ENCODE data around the gene ZSCAN5A. TPM values are rescaled to one million over a fixed set of nuclear protein-coding genes. Genes with fewer than 3 reads are reported as not detected.
"Not testable (repeated sequence)": the region's sequence is repeated elsewhere in the genome, so short reads cannot be mapped to it uniquely, and the experiment has no call there.

The ZSCAN5A gene
- total RNA-seq, 2 donors from 2014 or later = 7.3 to 11.9 TPM

DNA sequence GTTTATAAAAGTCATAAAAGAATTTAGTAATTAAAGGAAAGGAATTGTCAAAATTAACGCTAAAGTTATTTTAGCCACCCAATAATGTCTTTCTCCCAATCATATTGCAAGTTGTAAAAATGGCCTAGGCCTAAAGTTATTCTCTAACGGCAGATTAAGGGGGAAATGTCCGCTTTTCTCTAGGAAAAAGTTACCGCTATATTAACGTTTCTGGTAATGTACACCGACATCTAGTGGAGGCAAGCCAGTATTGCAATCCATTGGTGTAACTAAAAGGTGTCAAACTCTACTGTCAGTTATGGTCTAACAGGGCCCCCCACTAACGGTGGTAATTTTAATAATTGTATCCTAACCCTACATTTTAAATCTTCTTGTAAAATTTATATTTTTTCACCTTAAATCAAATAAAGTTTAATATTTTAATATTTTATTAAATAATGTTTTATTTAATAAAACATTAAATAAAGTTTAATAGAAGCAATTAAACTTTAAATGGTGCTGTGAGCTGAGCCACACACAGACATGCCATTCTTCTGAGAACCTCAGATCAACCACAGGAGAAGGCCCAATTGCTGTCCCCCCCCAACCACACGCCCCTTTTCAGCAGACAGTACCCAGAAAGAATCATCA is 35.9 kb upstream of the ZSCAN5A start:
- H3K4me3 ChIP-seq = no peak overlapping the region

DNA sequence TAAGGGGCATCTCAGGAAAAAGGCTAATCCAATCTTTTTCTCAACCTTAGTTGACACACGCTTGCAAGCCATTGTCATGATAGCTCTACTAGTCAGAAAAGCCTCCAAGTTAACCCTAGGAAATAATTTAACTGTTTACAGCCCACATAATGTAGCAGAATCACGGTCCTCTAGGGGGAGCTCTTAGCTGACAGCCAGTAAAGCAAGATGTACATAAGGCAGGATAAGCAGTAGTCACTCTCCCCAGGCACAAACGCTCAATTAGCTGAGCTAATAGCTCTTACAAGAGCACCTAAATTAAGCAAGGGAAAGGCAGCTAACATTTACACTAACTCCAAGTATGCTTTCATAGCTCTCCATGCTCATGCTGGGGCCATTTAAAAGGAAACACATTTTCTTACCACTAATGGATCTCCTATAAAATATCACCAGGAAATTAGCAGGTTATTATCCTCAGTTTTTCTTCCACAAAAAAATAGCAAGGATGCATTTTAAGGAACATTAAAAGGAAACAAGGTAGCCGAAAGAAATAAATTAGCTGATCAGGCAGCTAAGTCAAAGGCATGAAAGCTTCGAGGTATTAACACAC is 33.7 kb upstream of the ZSCAN5A start:
- TF ChIP-seq, protein P1, sequence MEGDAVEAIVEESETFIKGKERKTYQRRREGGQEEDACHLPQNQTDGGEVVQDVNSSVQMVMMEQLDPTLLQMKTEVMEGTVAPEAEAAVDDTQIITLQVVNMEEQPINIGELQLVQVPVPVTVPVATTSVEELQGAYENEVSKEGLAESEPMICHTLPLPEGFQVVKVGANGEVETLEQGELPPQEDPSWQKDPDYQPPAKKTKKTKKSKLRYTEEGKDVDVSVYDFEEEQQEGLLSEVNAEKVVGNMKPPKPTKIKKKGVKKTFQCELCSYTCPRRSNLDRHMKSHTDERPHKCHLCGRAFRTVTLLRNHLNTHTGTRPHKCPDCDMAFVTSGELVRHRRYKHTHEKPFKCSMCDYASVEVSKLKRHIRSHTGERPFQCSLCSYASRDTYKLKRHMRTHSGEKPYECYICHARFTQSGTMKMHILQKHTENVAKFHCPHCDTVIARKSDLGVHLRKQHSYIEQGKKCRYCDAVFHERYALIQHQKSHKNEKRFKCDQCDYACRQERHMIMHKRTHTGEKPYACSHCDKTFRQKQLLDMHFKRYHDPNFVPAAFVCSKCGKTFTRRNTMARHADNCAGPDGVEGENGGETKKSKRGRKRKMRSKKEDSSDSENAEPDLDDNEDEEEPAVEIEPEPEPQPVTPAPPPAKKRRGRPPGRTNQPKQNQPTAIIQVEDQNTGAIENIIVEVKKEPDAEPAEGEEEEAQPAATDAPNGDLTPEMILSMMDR (IDR thresholded peaks at IDR 0.05) = no peak
- DNase-seq (ENCODE audit: low spot score) (no peak), ATAC-seq (ENCODE audit: insufficient number of reproducible peaks, low FRiP score, low read depth) (no peak)
- no peaks in the 10 kb centered on the region for H3K27me3 ChIP-seq (replicated peaks; ENCODE audit: insufficient read depth)
- H3K9me3 ChIP-seq = no peaks in the 10 kb centered on the region
- H3K4me3 ChIP-seq = no peak overlapping the region
- no peak overlapping the region for H3K27ac ChIP-seq
- H3K36me3 ChIP-seq = no peaks in the 10 kb centered on the region
- no peaks in the 10 kb centered on the region for H3K4me1 ChIP-seq (ENCODE audit: control insufficient read depth in 1 of 2, low read depth in 2 of 2)

More for the DNA sequence above, 35.9 kb upstream of the ZSCAN5A start:
- TF ChIP-seq, protein P1 (IDR thresholded peaks at IDR 0.05) = peak; percentile 71
- Histone ChIP-seq H3K27me3 (replicated peaks; ENCODE audit: insufficient read depth) (no peaks in the 10 kb centered on the region), H3K9me3 (no peaks in the 10 kb centered on the region), H3K27ac (no peak overlapping the region), H3K4me1 (ENCODE audit: control insufficient read depth in 1 of 2, low read depth in 2 of 2) (no peaks in the 10 kb centered on the region), H3K36me3 (no peaks in the 10 kb centered on the region)
- DNase-seq (ENCODE audit: low spot score) (no peak), ATAC-seq (ENCODE audit: insufficient number of reproducible peaks, low FRiP score, low read depth) (no peak)

DNA sequence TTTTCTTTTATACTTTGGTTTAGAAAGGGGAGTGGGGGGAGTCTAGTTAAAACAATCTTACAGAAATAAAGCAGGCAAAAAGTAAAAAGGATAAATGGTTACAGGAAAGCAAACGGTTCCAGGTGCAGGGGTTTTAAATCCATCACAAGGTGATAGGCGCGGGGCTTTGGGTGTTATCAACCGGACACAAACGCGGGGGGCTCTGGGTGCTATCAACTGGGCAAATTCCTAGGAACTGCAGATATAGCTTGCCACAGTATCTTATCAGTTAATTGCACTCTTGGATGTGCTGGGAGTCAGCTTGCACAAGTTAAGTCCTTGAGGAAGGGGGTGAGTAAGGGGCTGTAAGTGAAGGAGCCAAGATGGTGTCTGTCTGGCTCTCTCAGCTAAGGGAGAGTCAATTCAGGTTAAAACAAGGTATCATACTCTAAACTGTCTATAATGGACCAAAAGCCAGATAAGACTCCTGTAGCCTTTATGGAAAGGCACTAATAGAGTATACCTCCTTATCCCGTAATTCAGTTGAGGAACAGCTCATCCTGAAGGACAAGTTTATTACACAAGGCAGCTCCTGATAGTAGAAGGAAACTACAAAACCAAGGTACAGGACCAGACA is 32.6 kb upstream of the ZSCAN5A start:
- H3K4me3 ChIP-seq = no peak overlapping the region
- no peaks in the 10 kb centered on the region for H3K4me1 ChIP-seq (ENCODE audit: control insufficient read depth in 1 of 2, low read depth in 2 of 2)
- no peak for DNase-seq (ENCODE audit: low spot score)
- no peaks in the 10 kb centered on the region for H3K27me3 ChIP-seq (replicated peaks; ENCODE audit: insufficient read depth)
- H3K27ac ChIP-seq = no peak overlapping the region
- no peaks in the 10 kb centered on the region for H3K36me3 ChIP-seq
- no peaks in the 10 kb centered on the region for H3K9me3 ChIP-seq
- no peak for ATAC-seq (ENCODE audit: insufficient number of reproducible peaks, low FRiP score, low read depth)
- TF ChIP-seq, protein P1 (IDR thresholded peaks at IDR 0.05) = no peak

DNA sequence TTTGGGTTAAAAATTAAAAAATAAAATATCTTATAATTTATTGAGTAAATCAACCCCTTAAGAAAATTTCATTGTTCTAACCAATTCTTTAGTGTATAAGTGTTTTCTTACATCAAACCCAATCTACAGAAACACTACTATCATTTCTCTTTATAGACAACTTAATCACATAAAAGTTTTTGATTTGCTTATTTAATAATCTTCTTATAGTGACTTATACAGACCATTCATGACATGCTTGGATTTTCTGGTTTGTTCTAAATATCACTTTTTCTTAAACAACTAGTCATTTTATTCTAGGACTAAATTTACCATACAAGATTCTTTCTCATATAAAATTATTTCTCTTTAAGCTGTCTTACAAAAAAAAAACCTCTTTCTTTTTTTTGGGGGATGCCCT is 27.3 kb upstream of the ZSCAN5A start:
- H3K4me3 ChIP-seq = no peak overlapping the region
- ATAC-seq (ENCODE audit: insufficient number of reproducible peaks, low FRiP score, low read depth) = no peak
- no peaks in the 10 kb centered on the region for H3K36me3 ChIP-seq
- H3K27ac ChIP-seq = no peak overlapping the region
- TF ChIP-seq, protein P1 (IDR thresholded peaks at IDR 0.05) = no peak
- no peaks in the 10 kb centered on the region for H3K27me3 ChIP-seq (replicated peaks; ENCODE audit: insufficient read depth)
- no peaks in the 10 kb centered on the region for H3K9me3 ChIP-seq
- no peak for DNase-seq (ENCODE audit: low spot score)
- no peaks in the 10 kb centered on the region for H3K4me1 ChIP-seq (ENCODE audit: control insufficient read depth in 1 of 2, low read depth in 2 of 2)

DNA sequence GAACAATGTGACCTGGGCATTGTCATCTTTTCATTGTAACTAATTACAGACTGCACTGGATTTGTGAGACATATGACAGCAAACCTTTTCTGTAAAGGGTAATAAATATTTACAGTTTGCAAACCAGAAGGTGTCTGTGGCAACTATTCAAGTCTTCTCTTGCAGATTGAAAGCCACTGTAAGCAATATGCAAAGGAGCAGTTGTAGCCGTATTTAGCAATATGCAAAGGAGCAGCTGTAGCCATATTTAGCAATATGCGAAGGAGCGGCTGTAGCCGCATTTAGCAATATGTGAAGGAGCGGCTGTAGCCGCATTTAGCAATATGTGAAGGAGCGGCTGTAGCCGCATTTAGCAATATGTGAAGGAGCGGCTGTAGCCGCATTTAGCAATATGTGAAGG is 24.4 kb upstream of the ZSCAN5A start:
- not testable (repeated sequence) for H3K27ac ChIP-seq; H3K4me3 ChIP-seq; H3K27me3 ChIP-seq (replicated peaks; ENCODE audit: insufficient read depth); H3K9me3 ChIP-seq; DNase-seq (ENCODE audit: low spot score); H3K4me1 ChIP-seq (ENCODE audit: control insufficient read depth in 1 of 2, low read depth in 2 of 2); ATAC-seq (ENCODE audit: insufficient number of reproducible peaks, low FRiP score, low read depth); H3K36me3 ChIP-seq

DNA sequence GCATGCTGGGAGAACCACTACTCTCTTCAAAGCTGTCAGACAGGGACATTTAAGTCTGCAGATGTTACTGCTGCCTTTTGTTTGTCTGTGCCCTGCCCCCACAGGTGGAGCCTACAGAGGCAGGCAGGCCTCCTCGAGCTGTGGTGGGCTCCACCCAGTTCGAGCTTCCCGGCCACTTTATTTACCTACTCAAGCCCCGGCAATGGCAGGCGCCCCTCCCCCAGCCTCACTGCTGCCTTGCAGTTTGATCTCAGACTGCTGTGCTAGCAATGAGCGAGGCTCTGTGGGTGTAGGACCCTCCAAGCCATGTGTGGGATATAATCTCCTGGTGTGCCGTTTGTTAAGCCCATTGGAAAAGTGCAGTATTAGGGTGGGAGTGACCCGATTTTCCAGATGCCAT is 22.4 kb upstream of the ZSCAN5A start:
- not testable (repeated sequence) for DNase-seq (ENCODE audit: low spot score); H3K27ac ChIP-seq; H3K4me3 ChIP-seq; ATAC-seq (ENCODE audit: insufficient number of reproducible peaks, low FRiP score, low read depth); H3K4me1 ChIP-seq (ENCODE audit: control insufficient read depth in 1 of 2, low read depth in 2 of 2); H3K36me3 ChIP-seq; H3K27me3 ChIP-seq (replicated peaks; ENCODE audit: insufficient read depth)
- H3K9me3 ChIP-seq = peaks cover 22% of the 10 kb centered on the region

DNA sequence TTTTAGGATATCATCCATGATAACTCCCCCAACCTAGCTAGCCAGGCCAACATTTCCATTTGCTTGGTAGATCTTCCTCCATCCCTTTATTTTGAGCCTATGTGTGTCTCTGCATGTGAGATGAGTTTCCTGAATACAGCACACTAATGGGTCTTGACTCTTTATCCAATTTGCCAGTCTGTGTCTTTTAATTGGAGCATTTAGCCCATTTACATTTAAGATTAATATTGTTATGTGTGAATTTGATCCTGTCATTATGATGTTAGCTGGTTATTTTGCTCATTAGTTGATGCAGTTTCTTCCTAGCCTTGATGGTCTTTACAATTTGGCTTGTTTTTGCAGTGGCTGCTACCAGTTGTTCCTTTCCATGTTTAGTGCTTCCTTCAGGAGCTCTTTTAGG is 20.7 kb upstream of the ZSCAN5A start:
- DNase-seq (ENCODE audit: low spot score); H3K36me3 ChIP-seq; ATAC-seq (ENCODE audit: insufficient number of reproducible peaks, low FRiP score, low read depth); H3K4me1 ChIP-seq (ENCODE audit: control insufficient read depth in 1 of 2, low read depth in 2 of 2); H3K27me3 ChIP-seq (replicated peaks; ENCODE audit: insufficient read depth); H3K4me3 ChIP-seq; H3K27ac ChIP-seq: not testable (repeated sequence)
- peaks cover 28% of the 10 kb centered on the region for H3K9me3 ChIP-seq
